ENCODE data around the gene ADRB1.

Gene ADRB1

GRCh38 chr10:114053946-114054345 lies 10.3 kb downstream of the ADRB1 start:
- H3K4ac ChIP-seq (ENCODE audit: low read length), result no peak overlapping the region
- H3K27ac ChIP-seq (replicated peaks; ENCODE audit: low read length), result no peak overlapping the region
- H3K23ac ChIP-seq (ENCODE audit: low read depth, low read length, poor library complexity), result no peak overlapping the region
- no peaks in the 10 kb centered on the region for H3K4me1 ChIP-seq (ENCODE audit: control insufficient read depth in 2 of 2, insufficient read depth in 1 of 2, low read depth in 1 of 2, low read length in 2 of 2)
- no peak for DNase-seq (ENCODE audit: low spot score)
- no peak overlapping the region for H2AK5ac ChIP-seq (ENCODE audit: low read depth, low read length)
- H3K14ac ChIP-seq (ENCODE audit: low read length), result no peak overlapping the region
- peaks cover 0 to 56% (median 0%) of the 10 kb centered on the region in 3 experiments for H3K27me3 ChIP-seq (ENCODE audit: control insufficient read depth in 3 of 3, insufficient read depth in 3 of 3, low read depth in 1 of 3, low read length in 3 of 3)
- H2AFZ ChIP-seq (ENCODE audit: low read length), result no peak overlapping the region
- H3K36me3 ChIP-seq (replicated peaks in 1 of 2; ENCODE audit: control insufficient read depth in 2 of 2, insufficient read depth in 2 of 2, low read length in 2 of 2), result no peaks in the 10 kb centered on the region
- H4K8ac ChIP-seq (ENCODE audit: low read depth, low read length), result no peak overlapping the region
- no peak overlapping the region for H2BK5ac ChIP-seq (ENCODE audit: low read length)
- no peak overlapping the region for H3K4me2 ChIP-seq (ENCODE audit: insufficient read depth, low read length, poor library complexity, severe bottlenecking)
- no peak overlapping the region for H2BK15ac ChIP-seq (ENCODE audit: low read length)
- H3K9ac ChIP-seq (ENCODE audit: low read depth, low read length, poor library complexity), result no peak overlapping the region
- H3K9me3 ChIP-seq (replicated peaks in 1 of 2; ENCODE audit: control insufficient read depth in 2 of 2, insufficient read depth in 1 of 2, low read depth in 1 of 2, low read length in 2 of 2), result no peaks in the 10 kb centered on the region
- H2BK12ac ChIP-seq (ENCODE audit: low read length), result no peak overlapping the region
- no peak overlapping the region for H2BK120ac ChIP-seq (ENCODE audit: low read depth, low read length)
- no peak overlapping the region for H3K4me3 ChIP-seq (ENCODE audit: low read length in 2 of 2)
- H4K91ac ChIP-seq (ENCODE audit: low read depth, low read length, poor library complexity), result no peak overlapping the region
- no peak overlapping the region for H3K18ac ChIP-seq (ENCODE audit: low read length)
- WGBS, 2 donors (ENCODE audit: extremely low coverage in 2 of 2, insufficient read length in 2 of 2, insufficient replicate concordance in 1 of 2), result no CpG with 5 or more reads among the region's 4 CpGs
- H3K79me1 ChIP-seq (ENCODE audit: low read depth, low read length), result no peaks in the 10 kb centered on the region

- no peaks in the 10 kb centered on the region for H3K4me1 ChIP-seq (ENCODE audit: control insufficient read depth in 2 of 2, insufficient read depth in 1 of 2, low read depth in 1 of 2, low read length in 2 of 2)
- H3K27me3 ChIP-seq (ENCODE audit: control insufficient read depth in 3 of 3, insufficient read depth in 3 of 3, low read depth in 1 of 3, low read length in 3 of 3), result peaks cover 0 to 48% (median 0%) of the 10 kb centered on the region in 3 experiments
- no peak overlapping the region for H3K23ac ChIP-seq (ENCODE audit: low read depth, low read length, poor library complexity)
- H2AK5ac ChIP-seq (ENCODE audit: low read depth, low read length), result no peak overlapping the region
- no peak overlapping the region for H2BK12ac ChIP-seq (ENCODE audit: low read length)
- no peak overlapping the region for H3K4me2 ChIP-seq (ENCODE audit: insufficient read depth, low read length, poor library complexity, severe bottlenecking)
- no peak overlapping the region for H4K8ac ChIP-seq (ENCODE audit: low read depth, low read length)
- H2AFZ ChIP-seq (ENCODE audit: low read length), result no peak overlapping the region
- DNase-seq (ENCODE audit: low spot score), result no peak
- no peak overlapping the region for H2BK120ac ChIP-seq (ENCODE audit: low read depth, low read length)
- H2BK5ac ChIP-seq (ENCODE audit: low read length), result no peak overlapping the region
- no peaks in the 10 kb centered on the region for H3K79me1 ChIP-seq (ENCODE audit: low read depth, low read length)
- H4K91ac ChIP-seq (ENCODE audit: low read depth, low read length, poor library complexity), result no peak overlapping the region
- H3K9ac ChIP-seq (ENCODE audit: low read depth, low read length, poor library complexity), result no peak overlapping the region
- H3K27ac ChIP-seq (replicated peaks; ENCODE audit: low read length), result no peak overlapping the region
- no peak overlapping the region for H3K14ac ChIP-seq (ENCODE audit: low read length)
- no peak overlapping the region for H2BK15ac ChIP-seq (ENCODE audit: low read length)
- no peak overlapping the region for H3K4ac ChIP-seq (ENCODE audit: low read length)
- WGBS, 2 donors (ENCODE audit: extremely low coverage in 2 of 2, insufficient read length in 2 of 2, insufficient replicate concordance in 1 of 2), result no CpG with 5 or more reads among the region's 2 CpGs
- H3K4me3 ChIP-seq (ENCODE audit: low read length in 2 of 2), result no peak overlapping the region
- H3K18ac ChIP-seq (ENCODE audit: low read length), result no peak overlapping the region
- no peaks in the 10 kb centered on the region for H3K36me3 ChIP-seq (replicated peaks in 1 of 2; ENCODE audit: control insufficient read depth in 2 of 2, insufficient read depth in 2 of 2, low read length in 2 of 2)
- H3K9me3 ChIP-seq (replicated peaks in 1 of 2; ENCODE audit: control insufficient read depth in 2 of 2, insufficient read depth in 1 of 2, low read depth in 1 of 2, low read length in 2 of 2), result peaks cover 0 to 3% of the 10 kb centered on the region in 2 donors
Measured at GRCh38 chr10:114057855-114058254, 14.2 kb downstream of the ADRB1 start.

- no peak overlapping the region for H3K4me3 ChIP-seq (ENCODE audit: low read length in 2 of 2)
- H3K36me3 ChIP-seq (replicated peaks in 1 of 2; ENCODE audit: control insufficient read depth in 2 of 2, insufficient read depth in 2 of 2, low read length in 2 of 2), result no peaks in the 10 kb centered on the region
- no peak overlapping the region for H3K9ac ChIP-seq (ENCODE audit: low read depth, low read length, poor library complexity)
- no peak overlapping the region for H2BK12ac ChIP-seq (ENCODE audit: low read length)
- no peak overlapping the region for H4K91ac ChIP-seq (ENCODE audit: low read depth, low read length, poor library complexity)
- no peak overlapping the region for H3K27ac ChIP-seq (replicated peaks; ENCODE audit: low read length)
- H3K23ac ChIP-seq (ENCODE audit: low read depth, low read length, poor library complexity), result no peak overlapping the region
- no peaks in the 10 kb centered on the region for H3K79me1 ChIP-seq (ENCODE audit: low read depth, low read length)
- H3K4me2 ChIP-seq (ENCODE audit: insufficient read depth, low read length, poor library complexity, severe bottlenecking), result no peak overlapping the region
- no peak overlapping the region for H4K8ac ChIP-seq (ENCODE audit: low read depth, low read length)
- no peak overlapping the region for H2BK15ac ChIP-seq (ENCODE audit: low read length)
- H2AK5ac ChIP-seq (ENCODE audit: low read depth, low read length), result no peak overlapping the region
- no peak overlapping the region for H2BK5ac ChIP-seq (ENCODE audit: low read length)
- peaks cover 0 to 3% of the 10 kb centered on the region in 2 donors for H3K9me3 ChIP-seq (replicated peaks in 1 of 2; ENCODE audit: control insufficient read depth in 2 of 2, insufficient read depth in 1 of 2, low read depth in 1 of 2, low read length in 2 of 2)
- H3K4ac ChIP-seq (ENCODE audit: low read length), result no peak overlapping the region
- H2BK120ac ChIP-seq (ENCODE audit: low read depth, low read length), result no peak overlapping the region
- H2AFZ ChIP-seq (ENCODE audit: low read length), result no peak overlapping the region
- WGBS, 2 donors (ENCODE audit: extremely low coverage in 2 of 2, insufficient read length in 2 of 2, insufficient replicate concordance in 1 of 2), result no CpG with 5 or more reads among the region's 1 CpG
- DNase-seq (ENCODE audit: low spot score), result no peak
- H3K14ac ChIP-seq (ENCODE audit: low read length), result no peak overlapping the region
- H3K18ac ChIP-seq (ENCODE audit: low read length), result no peak overlapping the region
- H3K27me3 ChIP-seq (ENCODE audit: control insufficient read depth in 3 of 3, insufficient read depth in 3 of 3, low read depth in 1 of 3, low read length in 3 of 3), result peaks cover 0 to 48% (median 0%) of the 10 kb centered on the region in 3 experiments
- H3K4me1 ChIP-seq (ENCODE audit: control insufficient read depth in 2 of 2, insufficient read depth in 1 of 2, low read depth in 1 of 2, low read length in 2 of 2), result no peaks in the 10 kb centered on the region
Measured at GRCh38 chr10:114058297-114058696, 14.6 kb downstream of the ADRB1 start.

- DNase-seq (ENCODE audit: low spot score), result no peak
- no peak overlapping the region for H2AK5ac ChIP-seq (ENCODE audit: low read depth, low read length)
- peak overlapping the region in 1 of 2 donors; percentile 43 for H3K4me3 ChIP-seq (ENCODE audit: low read length in 2 of 2)
- no peak overlapping the region for H3K9ac ChIP-seq (ENCODE audit: low read depth, low read length, poor library complexity)
- no peak overlapping the region for H2BK120ac ChIP-seq (ENCODE audit: low read depth, low read length)
- no peak overlapping the region for H3K18ac ChIP-seq (ENCODE audit: low read length)
- no peak overlapping the region for H3K14ac ChIP-seq (ENCODE audit: low read length)
- no peak overlapping the region for H2BK15ac ChIP-seq (ENCODE audit: low read length)
- H3K4me2 ChIP-seq (ENCODE audit: insufficient read depth, low read length, poor library complexity, severe bottlenecking), result no peak overlapping the region
- H2BK12ac ChIP-seq (ENCODE audit: low read length), result no peak overlapping the region
- H2AFZ ChIP-seq (ENCODE audit: low read length), result no peak overlapping the region
- no peak overlapping the region for H4K8ac ChIP-seq (ENCODE audit: low read depth, low read length)
- H3K79me1 ChIP-seq (ENCODE audit: low read depth, low read length), result no peaks in the 10 kb centered on the region
- peaks cover 0 to 57% (median 0%) of the 10 kb centered on the region in 3 experiments for H3K27me3 ChIP-seq (ENCODE audit: control insufficient read depth in 3 of 3, insufficient read depth in 3 of 3, low read depth in 1 of 3, low read length in 3 of 3)
- no peak overlapping the region for H2BK5ac ChIP-seq (ENCODE audit: low read length)
- no peak overlapping the region for H3K4ac ChIP-seq (ENCODE audit: low read length)
- no peaks in the 10 kb centered on the region for H3K4me1 ChIP-seq (ENCODE audit: control insufficient read depth in 2 of 2, insufficient read depth in 1 of 2, low read depth in 1 of 2, low read length in 2 of 2)
- H4K91ac ChIP-seq (ENCODE audit: low read depth, low read length, poor library complexity), result no peak overlapping the region
- no peak overlapping the region for H3K23ac ChIP-seq (ENCODE audit: low read depth, low read length, poor library complexity)
- H3K27ac ChIP-seq (replicated peaks; ENCODE audit: low read length), result no peak overlapping the region
- H3K36me3 ChIP-seq (replicated peaks in 1 of 2; ENCODE audit: control insufficient read depth in 2 of 2, insufficient read depth in 2 of 2, low read length in 2 of 2), result no peaks in the 10 kb centered on the region
- peaks cover 0 to 3% of the 10 kb centered on the region in 2 donors for H3K9me3 ChIP-seq (replicated peaks in 1 of 2; ENCODE audit: control insufficient read depth in 2 of 2, insufficient read depth in 1 of 2, low read depth in 1 of 2, low read length in 2 of 2)
Measured at GRCh38 chr10:114059561-114059960, 15.9 kb downstream of the ADRB1 start.

Data from neuronal stem cell (in vitro differentiated cells).